ENCODE measurements around the gene USP30.

GRCh38 chr12:109100741-109101140 is 48.4 kb downstream of the USP30 start:
- TF ChIP-seq, protein P1, sequence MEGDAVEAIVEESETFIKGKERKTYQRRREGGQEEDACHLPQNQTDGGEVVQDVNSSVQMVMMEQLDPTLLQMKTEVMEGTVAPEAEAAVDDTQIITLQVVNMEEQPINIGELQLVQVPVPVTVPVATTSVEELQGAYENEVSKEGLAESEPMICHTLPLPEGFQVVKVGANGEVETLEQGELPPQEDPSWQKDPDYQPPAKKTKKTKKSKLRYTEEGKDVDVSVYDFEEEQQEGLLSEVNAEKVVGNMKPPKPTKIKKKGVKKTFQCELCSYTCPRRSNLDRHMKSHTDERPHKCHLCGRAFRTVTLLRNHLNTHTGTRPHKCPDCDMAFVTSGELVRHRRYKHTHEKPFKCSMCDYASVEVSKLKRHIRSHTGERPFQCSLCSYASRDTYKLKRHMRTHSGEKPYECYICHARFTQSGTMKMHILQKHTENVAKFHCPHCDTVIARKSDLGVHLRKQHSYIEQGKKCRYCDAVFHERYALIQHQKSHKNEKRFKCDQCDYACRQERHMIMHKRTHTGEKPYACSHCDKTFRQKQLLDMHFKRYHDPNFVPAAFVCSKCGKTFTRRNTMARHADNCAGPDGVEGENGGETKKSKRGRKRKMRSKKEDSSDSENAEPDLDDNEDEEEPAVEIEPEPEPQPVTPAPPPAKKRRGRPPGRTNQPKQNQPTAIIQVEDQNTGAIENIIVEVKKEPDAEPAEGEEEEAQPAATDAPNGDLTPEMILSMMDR (IDR thresholded peaks at IDR 0.05): no peak
- TF ChIP-seq POLR2A (IDR thresholded peaks at IDR 0.05): no peak

Data from adrenal gland (tissue), 5 donors.